GM21723 (cell line): ENCODE results near the gene MBP.
"Not testable (repeated sequence)": the region's sequence is repeated elsewhere in the genome, so short reads cannot be mapped to it uniquely, and the experiment has no call there.

Experiments used
- ATAC-seq: cut with Tn5 transposase; IDR thresholded peaks from one replicate; pipeline ENCODE4 v1.9.1; 2021; ENCODE audit warnings: mild to moderate bottlenecking, moderate library complexity; ENCODE audit not compliant: unreplicated experiment

Gene MBP

GRCh38 chr18:76980663-76981395 lies 151.8 kb downstream of the MBP start:
- peak; percentile 22 for ATAC-seq

- no peak for ATAC-seq
Observed at GRCh38 chr18:76979906-76980305, 152.7 kb downstream of the MBP start.

GRCh38 chr18:76979111-76979751 lies 153.4 kb downstream of the MBP start:
- ATAC-seq: no peak

GRCh38 chr18:76978616-76979015 lies 154.0 kb downstream of the MBP start:
- ATAC-seq: no peak

- no peak for ATAC-seq
Observed at GRCh38 chr18:76977684-76978232, 154.8 kb downstream of the MBP start.

- ATAC-seq: no peak
Observed at GRCh38 chr18:76977108-76977621, 155.4 kb downstream of the MBP start.

GRCh38 chr18:76975577-76976110 lies 156.9 kb downstream of the MBP start:
- no peak for ATAC-seq

GRCh38 chr18:76974386-76974785 lies 158.2 kb downstream of the MBP start:
- no peak for ATAC-seq

GRCh38 chr18:76973520-76974266 lies 158.9 kb downstream of the MBP start:
- ATAC-seq: no peak

- no peak for ATAC-seq
Observed at GRCh38 chr18:76972846-76973519, 159.6 kb downstream of the MBP start.

- no peak for ATAC-seq
Observed at GRCh38 chr18:76972241-76972640, 160.3 kb downstream of the MBP start.

- ATAC-seq: no peak
Observed at GRCh38 chr18:76970770-76971559, 161.6 kb downstream of the MBP start.

- ATAC-seq: no peak
Observed at GRCh38 chr18:76967721-76968472, 164.7 kb downstream of the MBP start.

- not testable (repeated sequence) for ATAC-seq
Observed at GRCh38 chr18:76967299-76967698, 165.3 kb downstream of the MBP start.

GRCh38 chr18:76965555-76966151 lies 166.9 kb downstream of the MBP start:
- peak; percentile 45 for ATAC-seq

- ATAC-seq: peak; percentile 74
Observed at GRCh38 chr18:76963936-76964335, 168.6 kb downstream of the MBP start.

- no peak for ATAC-seq
Observed at GRCh38 chr18:76962851-76963250, 169.7 kb downstream of the MBP start.

- ATAC-seq: no peak
Observed at GRCh38 chr18:76960528-76961035, 172.0 kb downstream of the MBP start.
